NK-92 (cell line): ENCODE data around the gene THSD7A.

Experiments used
- DNase-seq: peaks from one replicate; lab custom pipeline; 2025; ENCODE audit not compliant: unreplicated experiment; lab: John Stamatoyannopoulos, UW

The THSD7A gene

GRCh38 chr7:11750191-11750590 is 81.8 kb downstream of the THSD7A start:
- DNase-seq, result no peak

GRCh38 chr7:11749629-11750028 is 82.4 kb downstream of the THSD7A start:
- DNase-seq, result no peak

GRCh38 chr7:11748884-11749283 is 83.1 kb downstream of the THSD7A start:
- DNase-seq, result no peak

- DNase-seq, result no peak
Observed at GRCh38 chr7:11747715-11748485, 84.1 kb downstream of the THSD7A start.

GRCh38 chr7:11746591-11746990 is 85.4 kb downstream of the THSD7A start:
- no peak for DNase-seq

- DNase-seq, result no peak
Observed at GRCh38 chr7:11743548-11743947, 88.5 kb downstream of the THSD7A start.

GRCh38 chr7:11743016-11743415 is 89.0 kb downstream of the THSD7A start:
- DNase-seq, result no peak

- DNase-seq, result no peak
Observed at GRCh38 chr7:11742496-11742895, 89.5 kb downstream of the THSD7A start.

GRCh38 chr7:11737723-11738122 is 94.3 kb downstream of the THSD7A start:
- DNase-seq, result no peak

GRCh38 chr7:11732207-11732606 is 99.8 kb downstream of the THSD7A start:
- DNase-seq, result no peak

- DNase-seq, result no peak
Observed at GRCh38 chr7:11730725-11731124, 101.3 kb downstream of the THSD7A start.

GRCh38 chr7:11727864-11728263 is 104.1 kb downstream of the THSD7A start:
- no peak for DNase-seq

- DNase-seq, result no peak
Observed at GRCh38 chr7:11726794-11727155, 105.2 kb downstream of the THSD7A start.

GRCh38 chr7:11726001-11726793 is 105.8 kb downstream of the THSD7A start:
- DNase-seq, result no peak

- no peak for DNase-seq
Observed at GRCh38 chr7:11716185-11716584, 115.8 kb downstream of the THSD7A start.

- no peak for DNase-seq
Observed at GRCh38 chr7:11714676-11715075, 117.3 kb downstream of the THSD7A start.

GRCh38 chr7:11714205-11714604 is 117.8 kb downstream of the THSD7A start:
- no peak for DNase-seq

GRCh38 chr7:11713352-11713751 is 118.6 kb downstream of the THSD7A start:
- no peak for DNase-seq

GRCh38 chr7:11710377-11710776 is 121.6 kb downstream of the THSD7A start:
- DNase-seq, result no peak

GRCh38 chr7:11709196-11709595 is 122.8 kb downstream of the THSD7A start:
- no peak for DNase-seq

- DNase-seq, result no peak
Observed at GRCh38 chr7:11707606-11708193, 124.3 kb downstream of the THSD7A start.
